Measurements from ENCODE around the gene CATSPER3. TPM values are rescaled to one million over a fixed set of nuclear protein-coding genes. Genes with fewer than 3 reads are reported as not detected.

Gene CATSPER3
- total RNA-seq, 1 donor: 0.36 TPM

GRCh38 chr5:135040333-135041144, 72.8 kb downstream of the CATSPER3 start:
- peaks cover 2% of the 10 kb centered on the region for H4K20me1 ChIP-seq (ENCODE audit: insufficient read depth, low read length)
- no peak for TF ChIP-seq CTCF (IDR thresholded peaks at IDR 0.05; ENCODE audit: extremely low read depth, low read depth, low read length)
- no peak overlapping the region for H3K4me3 ChIP-seq (ENCODE audit: insufficient read depth, low read length)
- no peak overlapping the region for H2AFZ ChIP-seq (ENCODE audit: low read length)
- no peak overlapping the region for H3K4me2 ChIP-seq (ENCODE audit: insufficient read depth, low read length)
- H3K36me3 ChIP-seq (ENCODE audit: insufficient read depth, low read length): no peaks in the 10 kb centered on the region
- no peaks in the 10 kb centered on the region for H3K79me2 ChIP-seq (ENCODE audit: insufficient read depth, low read length)
- H3K4me1 ChIP-seq (ENCODE audit: insufficient read depth, low read length): no peaks in the 10 kb centered on the region
- peaks cover 59% of the 10 kb centered on the region for H3K27me3 ChIP-seq (ENCODE audit: insufficient read depth, low read length)
- H3K9me3 ChIP-seq (ENCODE audit: low read depth, low read length): no peaks in the 10 kb centered on the region
- H3K27ac ChIP-seq (ENCODE audit: low read depth, low read length): no peak overlapping the region
- DNase-seq (ENCODE audit: insufficient read length, low spot score, missing footprints): no peak

GRCh38 chr5:135041145-135041587, 73.5 kb downstream of the CATSPER3 start:
- DNase-seq (ENCODE audit: insufficient read length, low spot score, missing footprints): peak; percentile 81
- Histone ChIP-seq H3K27me3 (ENCODE audit: insufficient read depth, low read length) (peaks cover 64% of the 10 kb centered on the region), H3K4me1 (ENCODE audit: insufficient read depth, low read length) (no peaks in the 10 kb centered on the region), H3K79me2 (ENCODE audit: insufficient read depth, low read length) (no peaks in the 10 kb centered on the region), H3K27ac (ENCODE audit: low read depth, low read length) (no peak overlapping the region), H3K4me2 (ENCODE audit: insufficient read depth, low read length) (no peak overlapping the region), H4K20me1 (ENCODE audit: insufficient read depth, low read length) (peaks cover 2% of the 10 kb centered on the region), H3K36me3 (ENCODE audit: insufficient read depth, low read length) (no peaks in the 10 kb centered on the region), H3K9me3 (ENCODE audit: low read depth, low read length) (no peaks in the 10 kb centered on the region), H2AFZ (ENCODE audit: low read length) (no peak overlapping the region), H3K4me3 (ENCODE audit: insufficient read depth, low read length) (no peak overlapping the region)
- no peak for TF ChIP-seq CTCF (IDR thresholded peaks at IDR 0.05; ENCODE audit: extremely low read depth, low read depth, low read length)

- Histone ChIP-seq H3K27me3 (ENCODE audit: insufficient read depth, low read length) (peaks cover 64% of the 10 kb centered on the region), H3K36me3 (ENCODE audit: insufficient read depth, low read length) (no peaks in the 10 kb centered on the region), H3K4me3 (ENCODE audit: insufficient read depth, low read length) (no peak overlapping the region), H4K20me1 (ENCODE audit: insufficient read depth, low read length) (peaks cover 2% of the 10 kb centered on the region), H3K9me3 (ENCODE audit: low read depth, low read length) (no peaks in the 10 kb centered on the region), H3K27ac (ENCODE audit: low read depth, low read length) (no peak overlapping the region), H3K4me2 (ENCODE audit: insufficient read depth, low read length) (no peak overlapping the region), H3K79me2 (ENCODE audit: insufficient read depth, low read length) (no peaks in the 10 kb centered on the region), H3K4me1 (ENCODE audit: insufficient read depth, low read length) (no peaks in the 10 kb centered on the region), H2AFZ (ENCODE audit: low read length) (no peak overlapping the region)
- no peak for TF ChIP-seq CTCF (IDR thresholded peaks at IDR 0.05; ENCODE audit: extremely low read depth, low read depth, low read length)
- peak; percentile 69 for DNase-seq (ENCODE audit: insufficient read length, low spot score, missing footprints)
Measured at GRCh38 chr5:135041726-135042125, 74.0 kb downstream of the CATSPER3 start.

- no peak overlapping the region for H2AFZ ChIP-seq (ENCODE audit: low read length)
- H3K4me3 ChIP-seq (ENCODE audit: insufficient read depth, low read length): no peak overlapping the region
- no peak overlapping the region for H3K4me2 ChIP-seq (ENCODE audit: insufficient read depth, low read length)
- no peaks in the 10 kb centered on the region for H3K4me1 ChIP-seq (ENCODE audit: insufficient read depth, low read length)
- H3K27ac ChIP-seq (ENCODE audit: low read depth, low read length): no peak overlapping the region
- H3K36me3 ChIP-seq (ENCODE audit: insufficient read depth, low read length): no peaks in the 10 kb centered on the region
- no peaks in the 10 kb centered on the region for H3K79me2 ChIP-seq (ENCODE audit: insufficient read depth, low read length)
- peaks cover 2% of the 10 kb centered on the region for H4K20me1 ChIP-seq (ENCODE audit: insufficient read depth, low read length)
- no peak for TF ChIP-seq CTCF (IDR thresholded peaks at IDR 0.05; ENCODE audit: extremely low read depth, low read depth, low read length)
- no peaks in the 10 kb centered on the region for H3K9me3 ChIP-seq (ENCODE audit: low read depth, low read length)
- DNase-seq (ENCODE audit: insufficient read length, low spot score, missing footprints): no peak
- peaks cover 64% of the 10 kb centered on the region for H3K27me3 ChIP-seq (ENCODE audit: insufficient read depth, low read length)
Measured at GRCh38 chr5:135042595-135042994, 74.9 kb downstream of the CATSPER3 start.
